ENCODE measurements around the gene CFAP74. TPM values are rescaled to one million over a fixed set of nuclear protein-coding genes. Genes with fewer than 3 reads are reported as not detected.

The CFAP74 gene
- total and polyA plus RNA-seq, 9 of the 15 experiments (the other 6 are each of a cell fraction or from before 2014, with no cell fraction given), result 0.03 to 0.15 (median 0.05) TPM; not detected in 6

DNA sequence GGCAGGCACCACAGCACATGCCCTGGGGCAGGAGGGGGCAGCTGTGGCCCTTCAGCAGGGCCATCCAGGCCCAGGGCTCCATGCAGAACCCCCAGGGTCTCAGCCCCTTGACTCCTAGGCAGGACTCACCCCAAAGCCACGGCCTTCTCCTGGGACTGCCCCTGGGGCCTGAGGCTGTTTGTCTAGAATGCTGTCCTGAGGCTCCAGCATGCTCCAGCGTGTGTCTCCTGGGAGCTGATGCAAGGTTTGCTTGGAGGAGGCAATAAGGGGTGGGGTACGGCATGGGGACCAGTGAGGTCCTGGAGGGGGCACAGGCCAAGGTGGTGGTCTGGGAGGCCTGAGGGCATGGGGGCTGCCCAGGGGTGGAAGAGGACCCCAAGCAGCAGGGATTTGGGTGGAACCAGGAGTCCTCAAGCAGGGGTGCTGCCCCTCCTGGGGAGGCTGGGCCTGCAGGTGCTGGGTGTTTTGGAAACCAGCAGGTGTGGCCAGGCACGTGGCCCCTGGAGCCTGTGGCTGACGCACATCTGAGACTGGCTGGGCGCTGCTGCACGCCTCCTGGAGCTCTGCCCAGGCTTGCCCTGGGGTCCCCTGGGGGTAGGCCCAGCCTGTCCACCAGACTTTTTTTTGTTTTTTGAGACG is 96.4 kb downstream of the CFAP74 start (continued):
- TF ChIP-seq, protein P1, sequence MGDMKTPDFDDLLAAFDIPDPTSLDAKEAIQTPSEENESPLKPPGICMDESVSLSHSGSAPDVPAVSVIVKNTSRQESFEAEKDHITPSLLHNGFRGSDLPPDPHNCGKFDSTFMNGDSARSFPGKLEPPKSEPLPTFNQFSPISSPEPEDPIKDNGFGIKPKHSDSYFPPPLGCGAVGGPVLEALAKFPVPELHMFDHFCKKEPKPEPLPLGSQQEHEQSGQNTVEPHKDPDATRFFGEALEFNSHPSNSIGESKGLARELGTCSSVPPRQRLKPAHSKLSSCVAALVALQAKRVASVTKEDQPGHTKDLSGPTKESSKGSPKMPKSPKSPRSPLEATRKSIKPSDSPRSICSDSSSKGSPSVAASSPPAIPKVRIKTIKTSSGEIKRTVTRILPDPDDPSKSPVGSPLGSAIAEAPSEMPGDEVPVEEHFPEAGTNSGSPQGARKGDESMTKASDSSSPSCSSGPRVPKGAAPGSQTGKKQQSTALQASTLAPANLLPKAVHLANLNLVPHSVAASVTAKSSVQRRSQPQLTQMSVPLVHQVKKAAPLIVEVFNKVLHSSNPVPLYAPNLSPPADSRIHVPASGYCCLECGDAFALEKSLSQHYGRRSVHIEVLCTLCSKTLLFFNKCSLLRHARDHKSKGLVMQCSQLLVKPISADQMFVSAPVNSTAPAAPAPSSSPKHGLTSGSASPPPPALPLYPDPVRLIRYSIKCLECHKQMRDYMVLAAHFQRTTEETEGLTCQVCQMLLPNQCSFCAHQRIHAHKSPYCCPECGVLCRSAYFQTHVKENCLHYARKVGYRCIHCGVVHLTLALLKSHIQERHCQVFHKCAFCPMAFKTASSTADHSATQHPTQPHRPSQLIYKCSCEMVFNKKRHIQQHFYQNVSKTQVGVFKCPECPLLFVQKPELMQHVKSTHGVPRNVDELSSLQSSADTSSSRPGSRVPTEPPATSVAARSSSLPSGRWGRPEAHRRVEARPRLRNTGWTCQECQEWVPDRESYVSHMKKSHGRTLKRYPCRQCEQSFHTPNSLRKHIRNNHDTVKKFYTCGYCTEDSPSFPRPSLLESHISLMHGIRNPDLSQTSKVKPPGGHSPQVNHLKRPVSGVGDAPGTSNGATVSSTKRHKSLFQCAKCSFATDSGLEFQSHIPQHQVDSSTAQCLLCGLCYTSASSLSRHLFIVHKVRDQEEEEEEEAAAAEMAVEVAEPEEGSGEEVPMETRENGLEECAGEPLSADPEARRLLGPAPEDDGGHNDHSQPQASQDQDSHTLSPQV (IDR thresholded peaks at IDR 0.05), result peak; percentile 67; the same call in 1 of the 2 replicates
- TF ChIP-seq ZNF780A (CRISPR knock-in tag; IDR thresholded peaks at IDR 0.05) (no peak), NRF1 (conservative IDR thresholded peaks at IDR 0.05 in 1 of 2, IDR thresholded peaks at IDR 0.05 in 1 of 2) (peak in 1 of 2 experiments; percentile 15; a peak in 1 of 4 replicates), NFRKB (IDR thresholded peaks at IDR 0.05; ENCODE audit: low read depth) (no peak), SOX6 (IDR thresholded peaks at IDR 0.05) (no peak), ZBED1 (IDR thresholded peaks at IDR 0.05) (no peak), SP2 (IDR thresholded peaks at IDR 0.05; ENCODE audit: extremely low read depth, low read depth, low read length, poor library complexity, severe bottlenecking) (no peak), SAFB (IDR thresholded peaks at IDR 0.05; ENCODE audit: borderline replicate concordance, low read depth, low read length) (no peak), ARHGAP35 (IDR thresholded peaks at IDR 0.05; ENCODE audit: partially characterized antibody) (no peak), YBX1 (IDR thresholded peaks at IDR 0.05) (no peak), RBM17 (IDR thresholded peaks at IDR 0.05; ENCODE audit: borderline replicate concordance, low read depth, low read length) (no peak), CBX2 (IDR thresholded peaks at IDR 0.05; ENCODE audit: insufficient read depth, low read length, poor library complexity, severe bottlenecking) (no peak), ZNF830 (CRISPR knock-in tag; IDR thresholded peaks at IDR 0.05) (no peak), XRCC4 (IDR thresholded peaks at IDR 0.05; ENCODE audit: extremely low read depth, insufficient read depth, insufficient read length) (no peak), GATA2 (CRISPR knock-in tag; IDR thresholded peaks at IDR 0.05) (no peak), SRSF9 (IDR thresholded peaks at IDR 0.05; ENCODE audit: borderline replicate concordance, low read depth, low read length) (no peak), SMAD1 (IDR thresholded peaks at IDR 0.05; ENCODE audit: low read depth, low read length, partially characterized antibody) (no peak), PHF20 (IDR thresholded peaks at IDR 0.05; ENCODE audit: partially characterized antibody) (no peak), MAZ (CRISPR knock-in tag; conservative IDR thresholded peaks at IDR 0.05 in 1 of 2, IDR thresholded peaks at IDR 0.05 in 1 of 2) (peak in 1 of 2 experiments; percentile 56; a peak in 2 of 4 replicates), FOXA1 (IDR thresholded peaks at IDR 0.05; ENCODE audit: borderline replicate concordance) (no peak), MCM5 (IDR thresholded peaks at IDR 0.05; ENCODE audit: low read depth) (no peak)
- TF ChIP-seq, protein P2, sequence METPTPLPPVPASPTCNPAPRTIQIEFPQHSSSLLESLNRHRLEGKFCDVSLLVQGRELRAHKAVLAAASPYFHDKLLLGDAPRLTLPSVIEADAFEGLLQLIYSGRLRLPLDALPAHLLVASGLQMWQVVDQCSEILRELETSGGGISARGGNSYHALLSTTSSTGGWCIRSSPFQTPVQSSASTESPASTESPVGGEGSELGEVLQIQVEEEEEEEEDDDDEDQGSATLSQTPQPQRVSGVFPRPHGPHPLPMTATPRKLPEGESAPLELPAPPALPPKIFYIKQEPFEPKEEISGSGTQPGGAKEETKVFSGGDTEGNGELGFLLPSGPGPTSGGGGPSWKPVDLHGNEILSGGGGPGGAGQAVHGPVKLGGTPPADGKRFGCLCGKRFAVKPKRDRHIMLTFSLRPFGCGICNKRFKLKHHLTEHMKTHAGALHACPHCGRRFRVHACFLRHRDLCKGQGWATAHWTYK (CRISPR knock-in tag; IDR thresholded peaks at IDR 0.05), result no peak; the same call in 1 of the 2 replicates
